ENCODE results near the gene GRIA3.

GRIA3 gene

DNA sequence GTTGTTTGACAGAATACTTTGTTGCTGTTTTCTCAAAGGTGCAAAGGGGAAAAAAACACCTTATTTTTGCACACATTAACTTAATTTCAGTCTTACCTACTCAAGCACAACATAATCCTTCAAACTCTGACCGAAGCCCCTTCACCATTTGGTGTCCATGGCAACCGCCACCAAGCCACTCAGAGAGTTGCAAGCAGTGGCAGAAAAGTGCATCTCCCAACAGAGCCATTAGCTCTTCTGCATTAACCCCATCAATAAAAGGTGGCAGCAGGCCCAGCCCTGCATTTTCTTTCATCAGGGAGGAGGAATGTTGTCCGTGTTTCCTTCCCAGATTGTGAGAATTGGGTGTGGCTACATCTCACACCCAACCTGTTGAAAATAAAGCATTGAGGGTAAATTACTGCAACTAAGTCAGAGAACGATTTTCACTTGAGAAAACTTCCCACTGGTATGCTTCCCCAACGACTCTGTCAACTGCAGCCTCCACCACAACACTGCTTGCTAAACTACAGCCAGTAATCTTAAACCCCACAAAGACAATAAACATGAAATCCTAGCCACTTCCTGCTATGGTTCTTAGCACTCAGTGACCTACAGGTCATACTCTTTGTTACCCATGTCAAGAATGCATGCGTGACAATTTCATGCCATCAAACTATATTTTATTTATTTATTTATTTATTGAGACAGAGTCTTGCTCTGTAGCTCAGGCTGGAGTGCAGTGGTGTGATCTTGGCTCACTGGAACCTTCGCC is 154.0 kb downstream of the GRIA3 start:
- H2BK5ac ChIP-seq (ENCODE audit: low read depth, low read length, poor library complexity) = no peak overlapping the region
- DNase-seq = no peak
- no peak overlapping the region for H2BK12ac ChIP-seq (ENCODE audit: low read length)
- H4K91ac ChIP-seq (ENCODE audit: low read depth, low read length) = no peak overlapping the region
- no peak overlapping the region for H3K4me2 ChIP-seq (ENCODE audit: low read length)
- H4K12ac ChIP-seq (ENCODE audit: low read depth, low read length) = no peak overlapping the region
- H2BK120ac ChIP-seq (ENCODE audit: insufficient read depth, low read length, poor library complexity) = no peak overlapping the region
- H3K9ac ChIP-seq (ENCODE audit: low read length) = no peak overlapping the region
- WGBS (ENCODE audit: extremely low coverage, insufficient coverage, insufficient read length) = no CpG with 5 or more reads among the region's 7 CpGs
- no peak overlapping the region for H3K27ac ChIP-seq (ENCODE audit: low read depth, low read length)
- no peak overlapping the region for H2AK5ac ChIP-seq (ENCODE audit: low read length)
- H3K27me3 ChIP-seq (ENCODE audit: insufficient read depth, low read length) = no peaks in the 10 kb centered on the region
- no peak overlapping the region for H3K18ac ChIP-seq (ENCODE audit: low read length)
- no peaks in the 10 kb centered on the region for H3K9me3 ChIP-seq (ENCODE audit: insufficient read depth, low read depth, low read length)
- no peaks in the 10 kb centered on the region for H3K79me2 ChIP-seq (ENCODE audit: control insufficient read depth, insufficient read depth, low read length, poor library complexity)
- no peak overlapping the region for H3K4ac ChIP-seq (ENCODE audit: low read depth, low read length)
- H3K36me3 ChIP-seq (ENCODE audit: control insufficient read depth in 1 of 2, insufficient read depth in 2 of 2, low read length in 2 of 2) = no peaks in the 10 kb centered on the region
- no peak overlapping the region for H3K14ac ChIP-seq (ENCODE audit: low read length)
- H3K23ac ChIP-seq (ENCODE audit: low read length) = no peak overlapping the region
- no peak overlapping the region for H4K8ac ChIP-seq (ENCODE audit: low read depth, low read length)
- no peaks in the 10 kb centered on the region for H3K79me1 ChIP-seq (ENCODE audit: low read length)
- no peaks in the 10 kb centered on the region for H3K4me1 ChIP-seq (ENCODE audit: control insufficient read depth in 1 of 2, insufficient read depth in 2 of 2, low read length in 2 of 2)
- H2AFZ ChIP-seq (ENCODE audit: insufficient read depth, low read length, poor library complexity) = no peak overlapping the region
- no peak overlapping the region for H3K4me3 ChIP-seq (ENCODE audit: low read depth, low read length)

DNA sequence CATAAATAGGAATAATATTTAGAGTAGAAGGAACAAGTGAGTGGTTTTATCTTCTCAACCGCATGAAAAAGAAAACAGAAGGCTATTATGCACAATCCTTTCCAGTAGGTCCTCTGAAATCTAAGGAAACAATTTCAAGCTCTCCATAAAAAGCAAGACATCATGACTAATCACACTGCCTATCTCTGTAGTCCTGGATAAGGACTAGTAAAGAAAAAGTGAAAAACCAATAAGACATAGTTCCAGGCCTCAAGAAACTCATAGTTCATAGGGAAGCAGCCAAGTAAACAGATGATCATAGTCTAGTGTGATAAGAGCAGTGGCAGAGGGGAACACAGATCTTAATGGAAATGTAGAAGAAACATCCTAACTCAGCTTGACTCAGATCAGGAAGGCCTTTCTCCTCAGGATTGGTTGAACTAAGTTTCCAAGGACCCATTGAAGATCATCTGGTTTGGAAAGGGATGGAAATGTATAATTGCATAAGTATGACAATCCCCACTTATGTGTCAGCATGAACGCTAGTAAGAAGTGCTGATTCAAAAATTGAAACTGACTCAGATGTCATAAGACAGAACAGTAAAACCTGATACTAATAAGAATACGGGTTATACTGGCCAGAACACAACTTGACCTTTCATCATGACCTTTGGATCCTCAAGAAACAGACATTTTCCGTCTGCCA is 155.3 kb downstream of the GRIA3 start:
- DNase-seq = no peak
- no peak overlapping the region for H3K27ac ChIP-seq (ENCODE audit: low read depth, low read length)
- H3K14ac ChIP-seq (ENCODE audit: low read length) = no peak overlapping the region
- H3K9ac ChIP-seq (ENCODE audit: low read length) = no peak overlapping the region
- no peak overlapping the region for H3K4me2 ChIP-seq (ENCODE audit: low read length)
- H2AK5ac ChIP-seq (ENCODE audit: low read length) = no peak overlapping the region
- no peaks in the 10 kb centered on the region for H3K4me1 ChIP-seq (ENCODE audit: control insufficient read depth in 1 of 2, insufficient read depth in 2 of 2, low read length in 2 of 2)
- no peaks in the 10 kb centered on the region for H3K36me3 ChIP-seq (ENCODE audit: control insufficient read depth in 1 of 2, insufficient read depth in 2 of 2, low read length in 2 of 2)
- H4K12ac ChIP-seq (ENCODE audit: low read depth, low read length) = no peak overlapping the region
- no peak overlapping the region for H3K4ac ChIP-seq (ENCODE audit: low read depth, low read length)
- H2BK5ac ChIP-seq (ENCODE audit: low read depth, low read length, poor library complexity) = no peak overlapping the region
- no peaks in the 10 kb centered on the region for H3K79me1 ChIP-seq (ENCODE audit: low read length)
- no peak overlapping the region for H3K23ac ChIP-seq (ENCODE audit: low read length)
- H2BK12ac ChIP-seq (ENCODE audit: low read length) = no peak overlapping the region
- no peaks in the 10 kb centered on the region for H3K79me2 ChIP-seq (ENCODE audit: control insufficient read depth, insufficient read depth, low read length, poor library complexity)
- H3K18ac ChIP-seq (ENCODE audit: low read length) = no peak overlapping the region
- no peak overlapping the region for H4K91ac ChIP-seq (ENCODE audit: low read depth, low read length)
- H3K9me3 ChIP-seq (ENCODE audit: insufficient read depth, low read depth, low read length) = no peaks in the 10 kb centered on the region
- H4K8ac ChIP-seq (ENCODE audit: low read depth, low read length) = no peak overlapping the region
- no CpG with 5 or more reads among the region's 4 CpGs for WGBS (ENCODE audit: extremely low coverage, insufficient coverage, insufficient read length)
- no peak overlapping the region for H3K4me3 ChIP-seq (ENCODE audit: low read depth, low read length)
- no peak overlapping the region for H2BK120ac ChIP-seq (ENCODE audit: insufficient read depth, low read length, poor library complexity)
- H3K27me3 ChIP-seq (ENCODE audit: insufficient read depth, low read length) = no peaks in the 10 kb centered on the region
- no peak overlapping the region for H2AFZ ChIP-seq (ENCODE audit: insufficient read depth, low read length, poor library complexity)

DNA sequence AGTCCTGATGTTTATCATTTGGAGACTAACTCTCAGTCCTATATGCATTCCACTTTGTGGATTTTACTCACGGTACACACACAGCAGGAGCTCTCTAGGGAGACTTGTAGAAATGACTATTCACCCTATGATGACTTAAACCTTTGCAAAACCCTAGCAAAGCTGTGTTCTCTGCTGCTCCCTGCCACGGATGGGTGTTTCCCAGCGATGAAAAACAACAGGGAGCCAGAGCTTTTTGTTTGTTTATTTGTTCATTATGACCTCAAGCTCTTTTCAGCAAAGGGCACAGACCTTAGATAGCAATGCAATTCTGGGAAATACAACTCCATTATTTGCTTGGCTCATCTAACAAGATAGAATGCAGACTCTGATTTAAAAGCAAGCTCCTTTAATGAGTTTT is 156.6 kb downstream of the GRIA3 start:
- no CpG with 5 or more reads among the region's 3 CpGs for WGBS (ENCODE audit: extremely low coverage, insufficient coverage, insufficient read length)
- Histone ChIP-seq H3K4ac (ENCODE audit: low read depth, low read length) (no peak overlapping the region), H3K27me3 (ENCODE audit: insufficient read depth, low read length) (no peaks in the 10 kb centered on the region), H3K36me3 (ENCODE audit: control insufficient read depth in 1 of 2, insufficient read depth in 2 of 2, low read length in 2 of 2) (no peaks in the 10 kb centered on the region), H4K8ac (ENCODE audit: low read depth, low read length) (no peak overlapping the region), H3K18ac (ENCODE audit: low read length) (no peak overlapping the region), H3K14ac (ENCODE audit: low read length) (no peak overlapping the region), H4K12ac (ENCODE audit: low read depth, low read length) (no peak overlapping the region), H3K4me2 (ENCODE audit: low read length) (no peak overlapping the region), H2AK5ac (ENCODE audit: low read length) (no peak overlapping the region), H2BK12ac (ENCODE audit: low read length) (no peak overlapping the region), H3K9ac (ENCODE audit: low read length) (no peak overlapping the region), H2AFZ (ENCODE audit: insufficient read depth, low read length, poor library complexity) (no peak overlapping the region), H3K4me1 (ENCODE audit: control insufficient read depth in 1 of 2, insufficient read depth in 2 of 2, low read length in 2 of 2) (no peaks in the 10 kb centered on the region), H3K23ac (ENCODE audit: low read length) (no peak overlapping the region), H3K79me2 (ENCODE audit: control insufficient read depth, insufficient read depth, low read length, poor library complexity) (no peaks in the 10 kb centered on the region), H2BK5ac (ENCODE audit: low read depth, low read length, poor library complexity) (no peak overlapping the region), H4K91ac (ENCODE audit: low read depth, low read length) (no peak overlapping the region), H3K27ac (ENCODE audit: low read depth, low read length) (no peak overlapping the region), H3K79me1 (ENCODE audit: low read length) (no peaks in the 10 kb centered on the region), H3K9me3 (ENCODE audit: insufficient read depth, low read depth, low read length) (no peaks in the 10 kb centered on the region), H2BK120ac (ENCODE audit: insufficient read depth, low read length, poor library complexity) (no peak overlapping the region), H3K4me3 (ENCODE audit: low read depth, low read length) (no peak overlapping the region)
- DNase-seq = no peak

DNA sequence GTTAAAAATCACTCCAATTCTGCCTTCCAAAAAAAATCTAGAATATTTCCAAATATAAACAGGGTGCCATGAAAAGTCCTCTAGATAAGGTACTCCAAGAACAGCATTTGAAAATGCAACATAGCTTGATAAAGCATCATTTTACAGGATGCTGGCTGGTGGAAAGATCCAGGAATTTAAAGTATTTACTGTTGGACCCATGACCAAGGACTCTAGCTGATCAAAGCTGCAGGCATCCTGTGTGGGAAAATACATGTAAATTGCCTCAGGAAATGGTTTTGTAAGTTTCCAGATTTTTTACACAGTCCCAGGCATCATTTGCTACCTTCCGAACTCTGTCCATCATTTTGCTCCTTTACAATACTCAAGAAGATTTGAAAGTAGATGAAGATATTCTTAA is 164.4 kb downstream of the GRIA3 start:
- no peaks in the 10 kb centered on the region for H3K79me1 ChIP-seq (ENCODE audit: low read length)
- WGBS (ENCODE audit: extremely low coverage, insufficient coverage, insufficient read length) = no CpG with 5 or more reads among the region's 1 CpG
- H3K79me2 ChIP-seq (ENCODE audit: control insufficient read depth, insufficient read depth, low read length, poor library complexity) = no peaks in the 10 kb centered on the region
- no peak overlapping the region for H4K91ac ChIP-seq (ENCODE audit: low read depth, low read length)
- H3K4me2 ChIP-seq (ENCODE audit: low read length) = no peak overlapping the region
- no peak for DNase-seq
- H3K36me3 ChIP-seq (ENCODE audit: control insufficient read depth in 1 of 2, insufficient read depth in 2 of 2, low read length in 2 of 2) = no peaks in the 10 kb centered on the region
- H2AFZ ChIP-seq (ENCODE audit: insufficient read depth, low read length, poor library complexity) = no peak overlapping the region
- no peak overlapping the region for H4K12ac ChIP-seq (ENCODE audit: low read depth, low read length)
- no peak overlapping the region for H3K4me3 ChIP-seq (ENCODE audit: low read depth, low read length)
- H3K14ac ChIP-seq (ENCODE audit: low read length) = no peak overlapping the region
- no peak overlapping the region for H2AK5ac ChIP-seq (ENCODE audit: low read length)
- no peak overlapping the region for H2BK120ac ChIP-seq (ENCODE audit: insufficient read depth, low read length, poor library complexity)
- H2BK12ac ChIP-seq (ENCODE audit: low read length) = no peak overlapping the region
- no peak overlapping the region for H4K8ac ChIP-seq (ENCODE audit: low read depth, low read length)
- no peaks in the 10 kb centered on the region for H3K4me1 ChIP-seq (ENCODE audit: control insufficient read depth in 1 of 2, insufficient read depth in 2 of 2, low read length in 2 of 2)
- no peak overlapping the region for H3K9ac ChIP-seq (ENCODE audit: low read length)
- H3K23ac ChIP-seq (ENCODE audit: low read length) = no peak overlapping the region
- H3K9me3 ChIP-seq (ENCODE audit: insufficient read depth, low read depth, low read length) = no peaks in the 10 kb centered on the region
- no peaks in the 10 kb centered on the region for H3K27me3 ChIP-seq (ENCODE audit: insufficient read depth, low read length)
- H2BK5ac ChIP-seq (ENCODE audit: low read depth, low read length, poor library complexity) = no peak overlapping the region
- H3K18ac ChIP-seq (ENCODE audit: low read length) = no peak overlapping the region
- no peak overlapping the region for H3K27ac ChIP-seq (ENCODE audit: low read depth, low read length)
- no peak overlapping the region for H3K4ac ChIP-seq (ENCODE audit: low read depth, low read length)
